Kidney (tissue), 14 donors: ENCODE measurements around the gene GRAP2. TPM values are rescaled to one million over a fixed set of nuclear protein-coding genes. Genes with fewer than 3 reads are reported as not detected.
"Not testable (repeated sequence)": the region's sequence is repeated elsewhere in the genome, so short reads cannot be mapped to it uniquely, and the experiment has no call there.

ENCODE experiments used
- DNase-seq, 5 donors: peaks; one replicate each; pipeline ENCODE4 v3.0.0-alpha.2; 2013 to 2020
- FAIRE-seq: peaks from 2 replicates; lab custom pipeline; 2012; peaks lifted over from hg19 to GRCh38; lab: Jason Lieb, UNC
- H3K27ac ChIP-seq, 2 donors: one replicate each; pipeline ENCODE4 v1.7.0; 2013; ENCODE audit warnings: low read depth in 2 of 2, low read length in 2 of 2, inconsistent platforms in 1 of 2
- H3K27me3 ChIP-seq: one replicate; pipeline ENCODE4 v1.7.1; 2013; ENCODE audit warnings: low read length, inconsistent platforms; ENCODE audit not compliant: control insufficient read depth, insufficient read depth
- H3K36me3 ChIP-seq, 3 donors: one replicate each; pipeline versions ENCODE4 v1.7.0 to v1.7.1; 2013; ENCODE audit warnings: low read length in 3 of 3, control low read depth in 1 of 3, inconsistent platforms in 1 of 3; ENCODE audit not compliant: insufficient read depth in 3 of 3, control insufficient read depth in 2 of 3
- H3K4me1 ChIP-seq, 3 donors: one replicate each; pipeline versions ENCODE4 v1.7.0 to v1.7.1; 2013; ENCODE audit warnings: low read length in 3 of 3, inconsistent platforms in 1 of 3, low read depth in 1 of 3; ENCODE audit not compliant: control insufficient read depth in 2 of 3, insufficient read depth in 2 of 3
- H3K4me3 ChIP-seq, 3 donors: one replicate each; pipeline versions ENCODE4 v1.7.0 to v1.8.1; 2013; ENCODE audit warnings: low read length in 3 of 3, control low read depth in 1 of 3, inconsistent platforms in 1 of 3
- H3K9ac ChIP-seq, 3 donors: one replicate each; pipeline versions ENCODE4 v1.7.0 to v1.7.1; 2013; ENCODE audit warnings: low read length in 3 of 3, control low read depth in 1 of 3, inconsistent platforms in 1 of 3
- H3K9me3 ChIP-seq, 3 donors: one replicate each; pipeline versions ENCODE4 v1.7.0 to v1.7.1; 2013; ENCODE audit warnings: low read length in 3 of 3, control low read depth in 1 of 3, inconsistent platforms in 1 of 3; ENCODE audit not compliant: control insufficient read depth in 2 of 3, insufficient read depth in 1 of 3
- intact Hi-C: fragments of 100-400 bp; cut with DNase I; formaldehyde crosslinking; loops from one replicate; pipeline ENCODE4 v1.11.1; 2022
- polyA plus RNA-seq: library from polyadenylated mRNA; stranded (reverse); fragments of 350-450 nt; fragmentation: Illumina TruSeq; extraction: RNeasy Lipid Tissue Mini Kit (QIAGEN cat#74804); gene quantifications from one replicate; pipeline ENCODE4 v1.2.3, GENCODE V29; 2014; ENCODE audit warnings: low read depth, low replicate concordance; ENCODE audit not compliant: insufficient read depth
- total RNA-seq: library from RNA; stranded (reverse); fragmentation: NEBNext Ultra II Directional; extraction: Animal tissue kit (Norgen Biotek cat#: 25700); gene quantifications from one replicate; pipeline ENCODE4 v1.2.1, GENCODE V29; 2021
- TF ChIP-seq, protein P1 (sequence below): IDR thresholded peaks from 3 replicates; pipeline ENCODE4 v1.5.1; 2012; ENCODE audit warnings: mild to moderate bottlenecking, moderate library complexity, borderline replicate concordance; ENCODE audit not compliant: insufficient read depth; ENCODE audit errors: extremely low read depth
- donor health status: control.
- donor health status: control.
- donor health status: control.
- donor health status: control.
- donor health status: control.
- donor health status: DM: yes; HTN: yes; CAD: no.
- donor health status: Normal renal cell carcinoma (clear cell type).

The GRAP2 gene
- total and polyA plus RNA-seq, 2 donors from 2014 or later = 0.73 to 9.7 TPM

DNA sequence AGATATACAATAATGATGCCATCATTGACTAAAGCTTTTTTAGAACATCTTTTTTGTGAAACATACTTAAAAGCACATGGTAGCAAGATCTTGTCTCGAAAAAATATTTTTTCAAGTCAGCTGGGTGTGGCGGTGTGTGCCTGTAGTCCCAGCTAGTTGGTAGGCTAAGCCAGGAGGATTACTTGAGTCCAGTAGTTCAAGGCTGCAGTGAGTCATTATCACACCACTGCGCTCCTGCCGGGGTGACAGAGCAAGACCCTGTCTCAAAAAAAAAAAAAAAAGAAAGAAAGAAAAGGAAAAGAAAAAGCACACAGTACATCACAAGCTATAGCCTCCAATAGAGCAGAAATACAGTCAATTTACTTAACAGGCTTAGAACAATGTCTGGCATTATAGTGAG is 44.3 kb upstream of the GRAP2 start:
- TF ChIP-seq, protein P1, sequence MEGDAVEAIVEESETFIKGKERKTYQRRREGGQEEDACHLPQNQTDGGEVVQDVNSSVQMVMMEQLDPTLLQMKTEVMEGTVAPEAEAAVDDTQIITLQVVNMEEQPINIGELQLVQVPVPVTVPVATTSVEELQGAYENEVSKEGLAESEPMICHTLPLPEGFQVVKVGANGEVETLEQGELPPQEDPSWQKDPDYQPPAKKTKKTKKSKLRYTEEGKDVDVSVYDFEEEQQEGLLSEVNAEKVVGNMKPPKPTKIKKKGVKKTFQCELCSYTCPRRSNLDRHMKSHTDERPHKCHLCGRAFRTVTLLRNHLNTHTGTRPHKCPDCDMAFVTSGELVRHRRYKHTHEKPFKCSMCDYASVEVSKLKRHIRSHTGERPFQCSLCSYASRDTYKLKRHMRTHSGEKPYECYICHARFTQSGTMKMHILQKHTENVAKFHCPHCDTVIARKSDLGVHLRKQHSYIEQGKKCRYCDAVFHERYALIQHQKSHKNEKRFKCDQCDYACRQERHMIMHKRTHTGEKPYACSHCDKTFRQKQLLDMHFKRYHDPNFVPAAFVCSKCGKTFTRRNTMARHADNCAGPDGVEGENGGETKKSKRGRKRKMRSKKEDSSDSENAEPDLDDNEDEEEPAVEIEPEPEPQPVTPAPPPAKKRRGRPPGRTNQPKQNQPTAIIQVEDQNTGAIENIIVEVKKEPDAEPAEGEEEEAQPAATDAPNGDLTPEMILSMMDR = no peak
- Histone ChIP-seq H3K9ac (no peak overlapping the region), H3K27me3 (no peaks in the 10 kb centered on the region), H3K9me3 (no peaks in the 10 kb centered on the region), H3K36me3 (no peaks in the 10 kb centered on the region), H3K4me3 (no peak overlapping the region), H3K27ac (no peak overlapping the region), H3K4me1 (no peaks in the 10 kb centered on the region)
- DNase-seq (no peak), FAIRE-seq (no peak)
- intact Hi-C loops = no loop called here

DNA sequence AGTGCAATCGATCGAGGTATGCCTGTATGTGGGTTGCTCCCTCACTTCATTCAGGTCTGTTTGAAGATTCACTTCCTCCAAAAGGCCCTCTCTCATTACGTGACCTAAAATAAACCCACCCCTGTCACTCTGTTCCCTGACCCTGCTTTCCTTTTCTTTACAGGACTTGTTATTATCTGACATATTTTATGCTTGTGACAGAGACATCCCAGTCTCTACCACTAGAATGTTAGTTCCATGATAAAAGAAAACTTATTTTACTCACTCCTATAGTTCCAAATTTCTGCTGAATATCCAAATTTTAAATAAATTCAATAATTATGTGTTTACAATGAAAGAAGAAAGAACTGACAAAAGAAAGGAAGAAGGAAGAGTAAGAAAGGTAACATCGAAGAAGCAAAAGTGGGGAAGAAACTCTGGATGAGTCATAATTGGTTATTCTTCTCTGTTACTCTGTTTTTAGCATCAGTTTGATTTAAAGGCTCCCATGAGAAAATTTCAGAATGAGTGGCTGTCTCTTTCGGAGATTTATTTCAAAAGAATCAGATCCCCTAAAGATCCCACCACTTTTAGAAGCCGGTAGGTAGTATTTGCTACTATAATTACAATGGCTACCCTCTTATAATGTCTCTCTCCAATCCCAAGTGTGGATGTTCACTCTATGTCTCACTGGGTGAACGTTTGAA is 40.8 kb upstream of the GRAP2 start:
- FAIRE-seq (no peak), DNase-seq (no peak)
- Histone ChIP-seq H3K27me3 (no peaks in the 10 kb centered on the region), H3K27ac (no peak overlapping the region), H3K4me1 (no peaks in the 10 kb centered on the region), H3K36me3 (no peaks in the 10 kb centered on the region), H3K4me3 (no peak overlapping the region), H3K9me3 (no peaks in the 10 kb centered on the region), H3K9ac (no peak overlapping the region)
- TF ChIP-seq, protein P1 = no peak
- intact Hi-C loops = no loop called here

GRCh38 chr22:39868741-39869140 is 32.1 kb upstream of the GRAP2 start:
- TF ChIP-seq, protein P1 = no peak
- intact Hi-C loops = no loop called here
- H3K4me1 ChIP-seq = no peaks in the 10 kb centered on the region

DNA sequence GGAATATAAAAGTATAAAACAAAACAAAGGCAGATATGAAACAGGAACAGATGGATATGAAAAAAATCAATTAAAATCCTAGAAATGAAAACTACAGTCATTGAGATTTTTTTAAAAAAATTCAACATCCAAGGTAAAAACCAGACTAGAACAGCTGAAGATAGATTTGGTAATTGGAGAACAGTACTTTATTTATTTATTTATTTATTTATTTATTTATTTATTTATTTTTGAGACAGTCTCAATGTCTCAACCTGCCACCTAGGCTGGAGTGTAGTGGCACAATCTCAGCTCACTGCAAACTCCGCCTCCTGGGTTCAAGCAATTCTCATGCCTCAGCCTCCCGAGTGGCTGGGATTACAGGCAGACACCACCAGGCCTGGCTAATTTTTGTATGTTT is 31.1 kb upstream of the GRAP2 start:
- peak; percentile 35 for FAIRE-seq
- H3K4me3 ChIP-seq, intact Hi-C loops, H3K9ac ChIP-seq, H3K36me3 ChIP-seq, H3K27me3 ChIP-seq, DNase-seq, H3K4me1 ChIP-seq, H3K27ac ChIP-seq, H3K9me3 ChIP-seq: not testable (repeated sequence)

More at GRCh38 chr22:39868741-39869140, 32.1 kb upstream of the GRAP2 start:
- no peaks in the 10 kb centered on the region for H3K36me3 ChIP-seq
- H3K27ac ChIP-seq = no peak overlapping the region
- no peak overlapping the region for H3K9ac ChIP-seq
- H3K27me3 ChIP-seq = no peaks in the 10 kb centered on the region
- H3K4me3 ChIP-seq = no peak overlapping the region
- FAIRE-seq (no peak), DNase-seq (no peak)
- no peaks in the 10 kb centered on the region for H3K9me3 ChIP-seq
